ENCODE data around the gene RFTN1. TPM values are rescaled to one million over a fixed set of nuclear protein-coding genes. Genes with fewer than 3 reads are reported as not detected.

The RFTN1 gene
- total RNA-seq, 1 donor from 2014 or later = 93.7 TPM

DNA sequence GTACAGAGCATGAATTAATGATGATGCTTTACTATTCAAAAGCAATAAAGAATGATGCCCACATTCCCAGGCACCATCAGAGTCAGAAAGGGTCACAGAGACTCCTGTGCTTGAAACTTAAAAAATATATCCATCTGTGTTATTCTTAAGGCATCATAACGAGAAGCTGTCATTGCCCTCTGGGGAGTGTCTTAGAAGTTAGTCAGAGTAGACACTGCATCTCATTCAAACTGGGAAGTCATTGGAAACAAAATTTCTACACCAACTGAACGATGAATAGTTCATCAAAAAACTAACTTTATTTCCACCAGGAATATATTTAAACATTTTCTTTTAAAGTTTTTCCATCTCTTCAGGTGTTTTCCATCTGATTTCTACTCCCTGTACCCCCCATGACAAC lies 122.9 kb downstream of the RFTN1 start:
- H3K4me3 Mint-ChIP-seq (ENCODE audit: low read depth) = no peak overlapping the region
- no peaks in the 10 kb centered on the region for H3K27me3 Mint-ChIP-seq (ENCODE audit: low read depth)
- no peak for DNase-seq (ENCODE audit: low spot score)
- H3K4me1 Mint-ChIP-seq (ENCODE audit: low read depth) = peaks cover 30% of the 10 kb centered on the region
- peaks cover 16% of the 10 kb centered on the region for H3K9me3 Mint-ChIP-seq
- intact Hi-C loops (cut with micrococcal nuclease) = no loop called here
- H3K27ac Mint-ChIP-seq = no peak overlapping the region
- H3K36me3 Mint-ChIP-seq (ENCODE audit: low read depth) = peaks cover 68% of the 10 kb centered on the region

DNA sequence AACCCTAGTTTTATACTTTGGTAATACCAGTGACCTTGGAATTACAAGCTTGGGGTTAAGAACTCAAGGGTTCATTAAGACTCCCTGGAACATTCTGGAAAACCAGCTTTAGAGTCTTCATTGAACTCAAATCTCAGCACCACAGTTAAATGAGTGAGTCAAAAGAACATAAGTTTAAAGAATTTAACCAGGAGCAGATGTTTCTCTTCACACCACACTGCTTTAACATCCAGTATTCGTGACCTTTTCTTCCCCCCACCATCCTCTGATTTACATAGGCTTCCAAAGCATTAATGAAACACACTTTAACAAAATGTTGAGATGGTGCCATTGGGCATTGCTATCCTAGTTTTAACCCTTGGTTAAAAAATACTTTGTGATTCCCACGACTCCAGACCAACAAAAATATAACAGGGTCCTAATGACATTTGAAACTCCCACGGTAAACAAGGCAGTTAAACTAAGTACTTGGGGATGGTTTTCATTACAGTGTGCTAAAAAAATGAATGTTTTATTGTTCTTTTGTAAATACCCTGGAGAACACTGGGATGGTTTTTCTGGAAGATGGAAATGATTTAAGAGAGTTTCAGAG lies 124.6 kb downstream of the RFTN1 start:
- H3K36me3 Mint-ChIP-seq (ENCODE audit: low read depth) = peaks cover 71% of the 10 kb centered on the region
- H3K9me3 Mint-ChIP-seq = peaks cover 11% of the 10 kb centered on the region
- intact Hi-C loops (cut with micrococcal nuclease) = no loop called here
- H3K4me1 Mint-ChIP-seq (ENCODE audit: low read depth) = peaks cover 30% of the 10 kb centered on the region
- no peak overlapping the region for H3K4me3 Mint-ChIP-seq (ENCODE audit: low read depth)
- DNase-seq (ENCODE audit: low spot score) = no peak
- H3K27ac Mint-ChIP-seq = no peak overlapping the region
- no peaks in the 10 kb centered on the region for H3K27me3 Mint-ChIP-seq (ENCODE audit: low read depth)

- peaks cover 42% of the 10 kb centered on the region for H3K4me1 Mint-ChIP-seq (ENCODE audit: low read depth)
- DNase-seq (ENCODE audit: low spot score) = no peak
- peaks cover 9% of the 10 kb centered on the region for H3K9me3 Mint-ChIP-seq
- H3K27ac Mint-ChIP-seq = peak overlapping the region; percentile 34
- peaks cover 77% of the 10 kb centered on the region for H3K36me3 Mint-ChIP-seq (ENCODE audit: low read depth)
- intact Hi-C loops (cut with micrococcal nuclease) = no loop called here
- H3K27me3 Mint-ChIP-seq (ENCODE audit: low read depth) = no peaks in the 10 kb centered on the region
- H3K4me3 Mint-ChIP-seq (ENCODE audit: low read depth) = no peak overlapping the region
Observed at GRCh38 chr3:16386561-16386960, 126.9 kb downstream of the RFTN1 start.

DNA sequence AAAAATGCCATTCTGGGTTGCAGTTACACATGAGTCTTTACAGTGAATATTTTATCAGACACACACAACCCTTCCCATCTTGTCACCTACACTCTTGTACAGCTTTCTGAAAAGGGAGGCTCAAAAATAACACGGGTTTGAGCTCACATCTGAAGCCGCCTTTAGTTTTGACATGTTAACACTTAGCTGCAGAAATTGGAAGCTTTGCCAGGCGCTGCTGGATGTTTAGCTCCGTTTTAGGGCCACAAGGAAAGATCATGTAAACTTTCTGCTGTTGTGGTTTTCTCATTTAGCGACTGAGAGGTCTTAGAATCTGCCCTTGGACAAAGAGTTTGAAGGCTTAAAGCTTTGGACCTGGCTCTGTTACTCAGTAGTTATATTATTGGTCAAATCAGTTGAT lies 128.3 kb downstream of the RFTN1 start:
- Mint-ChIP-seq H3K9me3 (peaks cover 6% of the 10 kb centered on the region), H3K27me3 (ENCODE audit: low read depth) (no peaks in the 10 kb centered on the region), H3K27ac (no peak overlapping the region), H3K36me3 (ENCODE audit: low read depth) (peaks cover 81% of the 10 kb centered on the region), H3K4me1 (ENCODE audit: low read depth) (peaks cover 43% of the 10 kb centered on the region), H3K4me3 (ENCODE audit: low read depth) (no peak overlapping the region)
- DNase-seq (ENCODE audit: low spot score) = no peak
- intact Hi-C loops (cut with micrococcal nuclease) = no loop called here

- intact Hi-C loops (cut with micrococcal nuclease) = no loop called here
- H3K9me3 Mint-ChIP-seq = peaks cover 15% of the 10 kb centered on the region
- no peak for DNase-seq (ENCODE audit: low spot score)
- no peaks in the 10 kb centered on the region for H3K27me3 Mint-ChIP-seq (ENCODE audit: low read depth)
- H3K4me3 Mint-ChIP-seq (ENCODE audit: low read depth) = no peak overlapping the region
- peaks cover 81% of the 10 kb centered on the region for H3K36me3 Mint-ChIP-seq (ENCODE audit: low read depth)
- no peak overlapping the region for H3K27ac Mint-ChIP-seq
- peaks cover 45% of the 10 kb centered on the region for H3K4me1 Mint-ChIP-seq (ENCODE audit: low read depth)
Observed at GRCh38 chr3:16383864-16384263, 129.6 kb downstream of the RFTN1 start.

- peaks cover 84% of the 10 kb centered on the region for H3K36me3 Mint-ChIP-seq (ENCODE audit: low read depth)
- H3K4me1 Mint-ChIP-seq (ENCODE audit: low read depth) = peaks cover 51% of the 10 kb centered on the region
- H3K27ac Mint-ChIP-seq = peak overlapping the region; percentile 70
- intact Hi-C loops (cut with micrococcal nuclease) = no loop called here
- H3K4me3 Mint-ChIP-seq (ENCODE audit: low read depth) = no peak overlapping the region
- peaks cover 25% of the 10 kb centered on the region for H3K9me3 Mint-ChIP-seq
- no peaks in the 10 kb centered on the region for H3K27me3 Mint-ChIP-seq (ENCODE audit: low read depth)
- DNase-seq (ENCODE audit: low spot score) = no peak
Observed at GRCh38 chr3:16382845-16383244, 130.7 kb downstream of the RFTN1 start.

GRCh38 chr3:16381426-16381825 lies 132.1 kb downstream of the RFTN1 start:
- intact Hi-C loops (cut with micrococcal nuclease) = no loop called here
- Mint-ChIP-seq H3K4me3 (ENCODE audit: low read depth) (no peak overlapping the region), H3K9me3 (peaks cover 27% of the 10 kb centered on the region), H3K4me1 (ENCODE audit: low read depth) (peaks cover 50% of the 10 kb centered on the region), H3K27ac (no peak overlapping the region), H3K36me3 (ENCODE audit: low read depth) (peaks cover 92% of the 10 kb centered on the region), H3K27me3 (ENCODE audit: low read depth) (no peaks in the 10 kb centered on the region)
- no peak for DNase-seq (ENCODE audit: low spot score)

DNA sequence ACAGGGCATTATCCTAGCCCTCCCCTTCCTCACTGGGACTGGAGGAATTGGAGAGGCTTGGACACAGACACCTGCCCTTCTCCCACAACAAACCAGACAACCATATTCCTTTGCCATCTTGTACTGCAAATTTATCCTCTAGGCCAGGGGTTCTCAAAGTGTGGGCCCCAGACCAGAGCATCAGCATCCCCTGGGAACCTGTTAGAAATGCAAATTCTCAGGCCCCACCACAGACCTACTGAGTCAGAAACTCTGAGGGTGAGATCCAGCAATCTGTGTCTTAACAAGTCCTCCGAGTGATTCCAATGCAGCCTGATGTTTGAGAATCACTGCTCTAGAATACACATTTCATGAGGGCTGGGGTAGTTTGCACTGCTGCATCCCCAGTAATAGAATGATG lies 133.1 kb downstream of the RFTN1 start:
- intact Hi-C loops (cut with micrococcal nuclease) = no loop called here
- H3K4me3 Mint-ChIP-seq (ENCODE audit: low read depth) = no peak overlapping the region
- H3K27ac Mint-ChIP-seq = peak overlapping the region; percentile 54
- H3K27me3 Mint-ChIP-seq (ENCODE audit: low read depth) = no peaks in the 10 kb centered on the region
- peaks cover 95% of the 10 kb centered on the region for H3K36me3 Mint-ChIP-seq (ENCODE audit: low read depth)
- H3K9me3 Mint-ChIP-seq = peaks cover 27% of the 10 kb centered on the region
- H3K4me1 Mint-ChIP-seq (ENCODE audit: low read depth) = peaks cover 57% of the 10 kb centered on the region
- no peak for DNase-seq (ENCODE audit: low spot score)

GRCh38 chr3:16379838-16380237 lies 133.7 kb downstream of the RFTN1 start:
- no peak for DNase-seq (ENCODE audit: low spot score)

GRCh38 chr3:16378920-16379319 lies 134.6 kb downstream of the RFTN1 start:
- peaks cover 27% of the 10 kb centered on the region for H3K9me3 Mint-ChIP-seq
- H3K4me1 Mint-ChIP-seq (ENCODE audit: low read depth) = peaks cover 69% of the 10 kb centered on the region
- H3K36me3 Mint-ChIP-seq (ENCODE audit: low read depth) = peaks cover 98% of the 10 kb centered on the region
- DNase-seq (ENCODE audit: low spot score) = no peak
- H3K27me3 Mint-ChIP-seq (ENCODE audit: low read depth) = no peaks in the 10 kb centered on the region
- intact Hi-C loops (cut with micrococcal nuclease) = loop anchor here (2.0 to 5.0 kb wide), 3 partner anchors 77 to 132 kb away; no protein-coding TSS in a partner anchor
- peak overlapping the region; percentile 80 for H3K27ac Mint-ChIP-seq
- no peak overlapping the region for H3K4me3 Mint-ChIP-seq (ENCODE audit: low read depth)

More at GRCh38 chr3:16379838-16380237, 133.7 kb downstream of the RFTN1 start:
- peaks cover 27% of the 10 kb centered on the region for H3K9me3 Mint-ChIP-seq
- peak overlapping the region; percentile 80 for H3K27ac Mint-ChIP-seq
- no peak overlapping the region for H3K4me3 Mint-ChIP-seq (ENCODE audit: low read depth)
- peaks cover 95% of the 10 kb centered on the region for H3K36me3 Mint-ChIP-seq (ENCODE audit: low read depth)
- intact Hi-C loops (cut with micrococcal nuclease) = loop anchor here (2.0 to 5.0 kb wide), 3 partner anchors 78 to 131 kb away; no protein-coding TSS in a partner anchor
- peaks cover 60% of the 10 kb centered on the region for H3K4me1 Mint-ChIP-seq (ENCODE audit: low read depth)
- H3K27me3 Mint-ChIP-seq (ENCODE audit: low read depth) = no peaks in the 10 kb centered on the region

DNA sequence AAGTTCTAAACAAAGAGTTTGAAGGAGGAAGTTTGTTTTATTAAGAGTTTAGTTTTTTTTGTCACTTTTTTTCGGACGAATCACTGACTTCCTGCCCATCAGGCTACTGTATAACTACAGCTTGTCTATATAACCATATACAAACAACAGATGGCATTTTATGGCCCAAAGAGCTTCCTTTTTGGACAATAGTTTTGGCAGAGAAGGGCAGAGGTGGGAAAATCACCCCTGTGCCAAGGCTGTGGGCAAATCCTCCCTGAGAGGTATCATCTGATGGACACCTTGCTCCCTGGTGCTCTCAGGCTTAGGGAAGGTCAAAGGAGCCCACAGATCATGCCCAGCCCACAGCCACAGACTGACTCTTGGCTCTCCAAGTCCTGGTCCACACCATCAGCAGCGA lies 135.1 kb downstream of the RFTN1 start:
- no peak overlapping the region for H3K4me3 Mint-ChIP-seq (ENCODE audit: low read depth)
- DNase-seq (ENCODE audit: low spot score) = no peak
- peaks cover 27% of the 10 kb centered on the region for H3K9me3 Mint-ChIP-seq
- H3K27me3 Mint-ChIP-seq (ENCODE audit: low read depth) = no peaks in the 10 kb centered on the region
- peak overlapping the region; percentile 80 for H3K27ac Mint-ChIP-seq
- intact Hi-C loops (cut with micrococcal nuclease) = loop anchor here (2.0 to 5.0 kb wide), 3 partner anchors 76 to 132 kb away; no protein-coding TSS in a partner anchor
- H3K4me1 Mint-ChIP-seq (ENCODE audit: low read depth) = peaks cover 69% of the 10 kb centered on the region
- H3K36me3 Mint-ChIP-seq (ENCODE audit: low read depth) = peaks cover 95% of the 10 kb centered on the region

DNA sequence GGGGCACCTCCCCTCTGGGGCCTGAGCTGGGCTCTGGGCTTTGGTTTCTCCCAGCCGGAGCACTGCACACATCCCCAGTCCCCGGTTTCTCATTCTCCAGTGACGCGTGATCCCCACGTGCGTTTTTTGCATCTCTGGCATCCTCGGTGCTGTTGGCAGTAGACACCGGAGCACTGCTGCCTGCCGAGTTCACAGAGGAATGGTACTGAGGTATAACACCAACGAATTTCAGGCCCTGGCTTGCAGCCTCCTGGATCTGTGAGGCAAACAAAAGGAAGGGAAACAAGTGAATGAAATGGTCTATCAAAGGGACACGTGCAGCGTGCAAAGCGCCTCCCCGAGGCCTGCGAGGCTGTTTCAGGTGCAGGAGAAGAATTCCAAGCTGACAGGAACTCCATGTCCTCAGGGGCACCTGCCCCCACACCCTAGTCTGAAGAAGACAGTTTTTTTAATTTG lies 135.6 kb downstream of the RFTN1 start:
- no peak for DNase-seq (ENCODE audit: low spot score)
- Mint-ChIP-seq H3K4me3 (ENCODE audit: low read depth) (no peak overlapping the region), H3K9me3 (peaks cover 27% of the 10 kb centered on the region), H3K36me3 (ENCODE audit: low read depth) (peaks cover 95% of the 10 kb centered on the region), H3K27ac (peak overlapping the region; percentile 70), H3K4me1 (ENCODE audit: low read depth) (peaks cover 70% of the 10 kb centered on the region), H3K27me3 (ENCODE audit: low read depth) (no peaks in the 10 kb centered on the region)
- intact Hi-C loops (cut with micrococcal nuclease) = loop anchor here (2.0 to 5.0 kb wide), 3 partner anchors 76 to 133 kb away; no protein-coding TSS in a partner anchor

DNA sequence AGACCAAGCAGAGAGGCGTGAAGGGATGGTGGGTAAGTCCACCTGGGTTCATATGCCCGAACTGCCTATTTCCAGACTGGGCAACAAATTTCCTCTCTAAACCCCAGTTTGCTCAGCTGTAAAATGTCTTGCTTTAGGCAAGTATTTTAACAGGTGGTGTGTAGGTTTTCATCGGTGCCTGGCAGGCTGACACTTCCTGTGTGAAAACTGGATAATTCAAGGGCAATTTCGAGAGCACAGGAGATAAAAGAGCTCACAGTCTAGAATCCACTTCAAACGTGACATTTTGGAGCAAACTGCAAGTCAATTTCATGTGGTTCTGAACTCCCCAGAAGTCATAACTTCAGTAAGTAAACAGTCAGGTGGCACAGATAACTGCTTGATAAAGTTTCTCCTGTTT lies 136.3 kb downstream of the RFTN1 start:
- intact Hi-C loops (cut with micrococcal nuclease) = loop anchor here (5.0 kb wide), 2 partner anchors 75 to 90 kb away; no protein-coding TSS in a partner anchor
- H3K36me3 Mint-ChIP-seq (ENCODE audit: low read depth) = peaks cover 95% of the 10 kb centered on the region
- peaks cover 71% of the 10 kb centered on the region for H3K4me1 Mint-ChIP-seq (ENCODE audit: low read depth)
- H3K9me3 Mint-ChIP-seq = peaks cover 20% of the 10 kb centered on the region
- H3K4me3 Mint-ChIP-seq (ENCODE audit: low read depth) = no peak overlapping the region
- H3K27ac Mint-ChIP-seq = peak overlapping the region; percentile 70
- no peaks in the 10 kb centered on the region for H3K27me3 Mint-ChIP-seq (ENCODE audit: low read depth)
- DNase-seq (ENCODE audit: low spot score) = no peak
